HG03571 (cell line): ENCODE data around the gene RPS6KB1.
"Not testable (repeated sequence)": the region's sequence is repeated elsewhere in the genome, so short reads cannot be mapped to it uniquely, and the experiment has no call there.

Experiments
- ATAC-seq: cut with Tn5 transposase; IDR thresholded peaks from one replicate; pipeline ENCODE4 v1.9.1; 2021; ENCODE audit not compliant: unreplicated experiment

The RPS6KB1 gene

GRCh38 chr17:59940697-59941096 lies 47.8 kb downstream of the RPS6KB1 start:
- ATAC-seq = not testable (repeated sequence)

GRCh38 chr17:59941131-59941530 lies 48.2 kb downstream of the RPS6KB1 start:
- ATAC-seq = no peak

- ATAC-seq = not testable (repeated sequence)
Observed at GRCh38 chr17:59946433-59946832, 53.5 kb downstream of the RPS6KB1 start.

- ATAC-seq = not testable (repeated sequence)
Observed at GRCh38 chr17:59947310-59947709, 54.4 kb downstream of the RPS6KB1 start.

- ATAC-seq = no peak
Observed at GRCh38 chr17:59950049-59950448, 57.1 kb downstream of the RPS6KB1 start.

- no peak for ATAC-seq
Observed at GRCh38 chr17:59954856-59955255, 61.9 kb downstream of the RPS6KB1 start.

GRCh38 chr17:59959574-59959973 lies 66.7 kb downstream of the RPS6KB1 start:
- not testable (repeated sequence) for ATAC-seq

GRCh38 chr17:59962739-59963318 lies 69.9 kb downstream of the RPS6KB1 start:
- ATAC-seq = no peak

GRCh38 chr17:59963738-59964481 lies 71.0 kb downstream of the RPS6KB1 start:
- ATAC-seq = no peak

- ATAC-seq = no peak
Observed at GRCh38 chr17:59964482-59965328, 71.8 kb downstream of the RPS6KB1 start, which contains the start of gene RNFT1. TSS of gene RNFT1 (minus strand) at chr17:59964740. CDS start at chr17:59964663, 77 bp downstream.

- not testable (repeated sequence) for ATAC-seq
Observed at GRCh38 chr17:59971771-59972170, 78.8 kb downstream of the RPS6KB1 start.

- ATAC-seq = no peak
Observed at GRCh38 chr17:59972778-59973177, 79.9 kb downstream of the RPS6KB1 start.

GRCh38 chr17:59973483-59973882 lies 80.6 kb downstream of the RPS6KB1 start:
- ATAC-seq = not testable (repeated sequence)

GRCh38 chr17:59975166-59975565 lies 82.2 kb downstream of the RPS6KB1 start:
- ATAC-seq = not testable (repeated sequence)

- not testable (repeated sequence) for ATAC-seq
Observed at GRCh38 chr17:59996608-59997007, 103.7 kb downstream of the RPS6KB1 start.
